Measurements from ENCODE around the gene KMT2C. TPM values are rescaled to one million over a fixed set of nuclear protein-coding genes. Genes with fewer than 3 reads are reported as not detected.
"Not testable (repeated sequence)": the region's sequence is repeated elsewhere in the genome, so short reads cannot be mapped to it uniquely, and the experiment has no call there.

KMT2C gene
- polyA plus RNA-seq, 1 experiment: 16.7 TPM

DNA sequence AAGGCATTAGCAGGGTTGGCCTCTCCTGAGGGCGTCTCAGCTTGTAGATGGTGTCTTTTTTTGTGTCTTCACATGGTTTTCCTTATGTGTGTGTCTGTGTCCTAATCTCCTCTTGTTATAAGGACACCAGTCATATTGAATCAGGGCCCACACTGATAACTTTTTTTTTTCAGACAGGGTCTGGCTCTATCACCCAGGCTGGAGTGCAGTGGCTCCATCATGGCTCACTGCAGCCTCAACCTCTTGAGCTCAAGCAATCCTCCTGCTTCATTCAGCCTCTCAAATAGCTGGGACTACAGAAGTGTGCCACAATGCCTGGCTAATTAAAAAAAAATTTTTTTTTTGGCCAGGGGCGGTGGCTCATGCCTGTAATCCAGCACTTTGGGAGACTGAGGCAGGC, 41.3 kb upstream of the KMT2C start:
- Histone ChIP-seq H3K27ac (ENCODE audit: low read depth, low read length) (no peak overlapping the region), H3K9me3 (ENCODE audit: control insufficient read depth, insufficient read depth, low read length) (no peaks in the 10 kb centered on the region), H3K4me3 (ENCODE audit: low read depth, low read length) (no peak overlapping the region), H3K27me3 (ENCODE audit: control insufficient read depth, insufficient read depth, low read length) (no peaks in the 10 kb centered on the region)
- POLR2A ChIA-PET: no interaction called here
- TF ChIP-seq, protein P1, sequence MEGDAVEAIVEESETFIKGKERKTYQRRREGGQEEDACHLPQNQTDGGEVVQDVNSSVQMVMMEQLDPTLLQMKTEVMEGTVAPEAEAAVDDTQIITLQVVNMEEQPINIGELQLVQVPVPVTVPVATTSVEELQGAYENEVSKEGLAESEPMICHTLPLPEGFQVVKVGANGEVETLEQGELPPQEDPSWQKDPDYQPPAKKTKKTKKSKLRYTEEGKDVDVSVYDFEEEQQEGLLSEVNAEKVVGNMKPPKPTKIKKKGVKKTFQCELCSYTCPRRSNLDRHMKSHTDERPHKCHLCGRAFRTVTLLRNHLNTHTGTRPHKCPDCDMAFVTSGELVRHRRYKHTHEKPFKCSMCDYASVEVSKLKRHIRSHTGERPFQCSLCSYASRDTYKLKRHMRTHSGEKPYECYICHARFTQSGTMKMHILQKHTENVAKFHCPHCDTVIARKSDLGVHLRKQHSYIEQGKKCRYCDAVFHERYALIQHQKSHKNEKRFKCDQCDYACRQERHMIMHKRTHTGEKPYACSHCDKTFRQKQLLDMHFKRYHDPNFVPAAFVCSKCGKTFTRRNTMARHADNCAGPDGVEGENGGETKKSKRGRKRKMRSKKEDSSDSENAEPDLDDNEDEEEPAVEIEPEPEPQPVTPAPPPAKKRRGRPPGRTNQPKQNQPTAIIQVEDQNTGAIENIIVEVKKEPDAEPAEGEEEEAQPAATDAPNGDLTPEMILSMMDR (IDR thresholded peaks at IDR 0.05; ENCODE audit: low read depth, low read length): no peak
- DNase-seq (ENCODE audit: low read depth, low spot score): no peak
- CTCF ChIA-PET: no interaction called here

DNA sequence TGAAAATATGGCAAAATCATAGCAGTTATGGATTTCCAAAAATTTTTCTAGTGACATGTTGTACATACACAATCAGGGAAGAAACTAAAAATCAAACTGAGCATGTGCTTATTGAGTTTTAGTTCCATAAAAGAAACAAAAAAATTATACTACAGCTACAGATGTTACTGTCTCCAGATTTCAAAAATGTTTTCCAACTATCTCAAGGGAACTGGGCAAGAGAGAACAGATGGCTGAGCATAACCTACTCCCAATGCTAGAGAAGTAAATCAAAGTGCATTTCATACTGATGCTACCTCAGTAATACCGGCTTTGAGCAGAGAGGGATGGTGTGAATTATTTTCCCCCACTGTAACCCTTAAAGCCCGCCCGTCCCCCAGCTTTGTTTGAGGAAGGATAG, 40.7 kb upstream of the KMT2C start:
- POLR2A ChIA-PET: no interaction called here

DNA sequence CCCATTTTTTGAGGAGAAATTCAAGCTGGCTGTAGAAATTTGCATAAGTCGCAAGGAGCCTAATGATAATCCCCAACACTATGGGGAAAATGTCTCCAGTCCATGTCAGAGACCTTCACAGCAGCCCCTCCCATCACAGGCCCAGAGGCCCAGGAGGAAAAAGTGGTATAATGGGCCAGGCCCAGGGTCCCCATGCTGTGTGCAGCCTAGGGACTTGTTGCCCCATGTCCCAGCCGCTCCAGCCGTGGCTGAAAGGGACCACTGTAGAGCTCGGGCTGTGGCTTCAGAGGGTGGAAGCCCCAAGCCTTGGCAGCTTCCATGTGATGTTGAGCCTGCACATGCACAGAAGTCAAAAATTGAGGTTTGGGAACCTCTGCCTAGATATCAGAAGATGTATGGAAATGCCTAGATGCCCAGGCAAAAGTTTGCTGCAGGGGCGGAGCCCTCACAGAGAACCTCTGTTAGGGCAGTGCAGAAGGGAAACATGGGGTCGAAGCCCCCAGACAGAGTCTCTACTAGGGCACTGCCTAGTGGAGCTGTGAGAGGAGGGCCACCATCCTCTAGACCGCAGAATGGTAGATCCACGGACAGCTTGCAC, 35.3 kb upstream of the KMT2C start:
- POLR2A ChIA-PET; H3K4me3 ChIP-seq (ENCODE audit: low read depth, low read length); H3K9me3 ChIP-seq (ENCODE audit: control insufficient read depth, insufficient read depth, low read length); H3K27me3 ChIP-seq (ENCODE audit: control insufficient read depth, insufficient read depth, low read length); H3K27ac ChIP-seq (ENCODE audit: low read depth, low read length); DNase-seq (ENCODE audit: low read depth, low spot score): not testable (repeated sequence)
- CTCF ChIA-PET: interaction anchor here (0.7 kb wide), 1 partner anchor 300 kb away, joined by 3 read pairs; no protein-coding TSS in a partner anchor

More for the DNA sequence above, 40.7 kb upstream of the KMT2C start:
- DNase-seq (ENCODE audit: low read depth, low spot score): no peak
- peaks cover 1% of the 10 kb centered on the region; the same call in 1 of the 2 replicates for H3K9me3 ChIP-seq (ENCODE audit: control insufficient read depth, insufficient read depth, low read length)
- CTCF ChIA-PET: no interaction called here
- no peak overlapping the region for H3K27ac ChIP-seq (ENCODE audit: low read depth, low read length)
- H3K4me3 ChIP-seq (ENCODE audit: low read depth, low read length): no peak overlapping the region
- TF ChIP-seq, protein P1 (IDR thresholded peaks at IDR 0.05; ENCODE audit: low read depth, low read length): no peak
- no peaks in the 10 kb centered on the region for H3K27me3 ChIP-seq (ENCODE audit: control insufficient read depth, insufficient read depth, low read length)

DNA sequence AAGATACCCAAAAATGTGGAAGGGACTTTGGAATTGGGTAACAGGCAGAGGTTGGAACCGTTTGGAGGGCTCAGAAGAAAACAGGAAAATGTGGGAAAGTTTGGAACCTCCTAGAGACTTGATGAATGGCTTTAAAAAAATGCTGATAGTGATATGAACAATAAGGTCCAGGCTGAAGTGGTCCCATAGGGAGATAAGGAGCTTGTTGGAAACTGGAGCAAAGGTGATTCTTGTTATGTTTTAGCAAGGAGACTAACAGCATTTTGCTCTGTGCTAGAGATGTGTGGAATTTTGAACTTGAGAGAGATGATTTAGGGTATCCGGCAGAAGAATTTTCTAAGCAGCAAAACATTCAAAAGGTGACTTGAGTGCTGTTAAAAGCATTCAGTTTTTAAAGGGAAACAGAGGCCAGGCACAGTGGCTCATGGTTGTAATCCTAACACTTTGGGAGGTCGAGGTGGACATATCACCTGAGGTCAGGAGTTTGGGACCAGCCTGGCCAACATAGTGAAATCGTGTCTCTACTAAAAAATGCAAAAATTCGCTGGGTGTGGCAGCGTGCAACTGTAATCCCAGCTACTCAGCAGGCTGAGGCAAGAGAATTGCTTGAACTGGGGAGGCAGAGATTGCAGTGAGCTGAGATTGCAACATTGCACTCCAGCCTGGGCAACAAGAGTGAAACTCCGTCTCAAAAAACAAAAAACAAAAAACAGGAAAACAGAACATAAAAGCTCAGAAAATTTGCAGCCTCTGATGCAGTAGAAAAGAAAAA, 34.6 kb upstream of the KMT2C start:
- H3K27me3 ChIP-seq (ENCODE audit: control insufficient read depth, insufficient read depth, low read length); DNase-seq (ENCODE audit: low read depth, low spot score); H3K9me3 ChIP-seq (ENCODE audit: control insufficient read depth, insufficient read depth, low read length); H3K27ac ChIP-seq (ENCODE audit: low read depth, low read length); H3K4me3 ChIP-seq (ENCODE audit: low read depth, low read length); POLR2A ChIA-PET: not testable (repeated sequence)
- CTCF ChIA-PET: interaction anchor here (0.7 kb wide), 1 partner anchor 13 kb away, joined by 7 read pairs; no protein-coding TSS in a partner anchor

DNA sequence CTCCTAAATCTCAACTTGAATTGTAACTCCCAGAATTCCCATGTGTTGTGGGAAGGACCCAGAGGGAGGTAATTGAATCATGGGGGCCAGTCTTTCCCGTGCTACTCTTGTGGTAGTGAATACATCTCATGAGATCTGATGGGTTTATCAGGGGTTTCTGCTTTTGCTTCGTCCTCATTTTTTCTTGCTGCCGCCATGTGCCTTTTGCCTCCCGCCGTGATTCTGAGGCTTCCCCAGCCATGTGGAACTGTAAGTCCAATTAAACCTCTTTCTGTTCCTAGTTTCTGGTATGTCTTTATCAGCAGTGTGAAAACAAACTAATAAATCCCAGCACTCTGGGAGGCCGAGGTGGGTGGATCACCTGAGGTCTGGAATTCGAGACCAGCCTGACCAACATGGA, 33.8 kb upstream of the KMT2C start:
- CTCF ChIA-PET; H3K27ac ChIP-seq (ENCODE audit: low read depth, low read length); POLR2A ChIA-PET; H3K27me3 ChIP-seq (ENCODE audit: control insufficient read depth, insufficient read depth, low read length); H3K9me3 ChIP-seq (ENCODE audit: control insufficient read depth, insufficient read depth, low read length); H3K4me3 ChIP-seq (ENCODE audit: low read depth, low read length); DNase-seq (ENCODE audit: low read depth, low spot score): not testable (repeated sequence)

DNA sequence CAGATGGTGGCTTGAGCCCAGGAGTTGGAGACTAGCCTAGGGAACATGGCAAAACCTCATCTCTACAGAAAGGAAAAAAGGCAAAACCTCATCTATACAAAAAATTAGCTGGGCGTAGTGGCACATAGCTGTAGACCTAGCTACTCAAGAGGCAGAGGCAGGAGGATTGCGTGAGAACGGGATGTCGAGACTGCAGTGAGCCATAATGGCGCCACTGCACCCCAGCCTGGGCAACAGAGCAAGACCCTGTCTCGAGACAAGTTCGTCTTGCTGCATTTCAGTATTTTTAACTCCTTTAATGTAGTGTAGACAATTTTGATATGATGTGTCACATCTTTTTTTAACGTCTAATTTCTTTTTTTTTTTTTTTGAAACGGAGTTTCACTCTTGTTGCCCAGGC, 31.4 kb upstream of the KMT2C start:
- Histone ChIP-seq H3K27me3 (ENCODE audit: control insufficient read depth, insufficient read depth, low read length) (peaks cover 2% of the 10 kb centered on the region), H3K4me3 (ENCODE audit: low read depth, low read length) (no peak overlapping the region), H3K27ac (ENCODE audit: low read depth, low read length) (no peak overlapping the region), H3K9me3 (ENCODE audit: control insufficient read depth, insufficient read depth, low read length) (peaks cover 8% of the 10 kb centered on the region)
- CTCF ChIA-PET: no interaction called here
- POLR2A ChIA-PET: no interaction called here
- no peak for DNase-seq (ENCODE audit: low read depth, low spot score)
- TF ChIP-seq, protein P1 (IDR thresholded peaks at IDR 0.05; ENCODE audit: low read depth, low read length): no peak
